GM18858 (cell line): ENCODE results near the gene ZNF85.
"Not testable (repeated sequence)": the region's sequence is repeated elsewhere in the genome, so short reads cannot be mapped to it uniquely, and the experiment has no call there.

Experiments
- ATAC-seq: cut with Tn5 transposase; IDR thresholded peaks from one replicate; pipeline ENCODE4 v1.9.1; 2021; ENCODE audit not compliant: unreplicated experiment

ZNF85 gene

GRCh38 chr19:20923077-20923871 lies at the start of gene ZNF85:
ZNF85 (plus strand) TSS chr19:20923251; CDS start chr19:20923401, 150 bp downstream.
- ATAC-seq = peak; percentile 97

DNA sequence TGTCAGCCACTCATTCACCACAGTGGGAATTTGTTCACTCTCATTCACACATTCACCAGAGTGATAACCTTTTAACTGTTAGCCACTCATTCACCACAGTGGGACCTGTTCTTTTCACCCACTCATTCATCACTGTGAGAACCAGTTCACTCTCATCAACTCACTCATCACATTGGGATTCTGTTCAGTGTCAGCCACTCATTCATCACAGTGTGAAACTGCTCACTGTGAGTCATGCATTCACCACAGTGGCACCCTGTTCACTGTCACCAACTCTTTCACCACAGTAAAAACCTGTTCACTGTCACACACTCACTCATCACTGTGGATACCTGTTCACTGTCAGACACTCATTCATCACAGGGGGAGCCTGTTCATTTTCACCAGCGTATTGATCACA lies 43.5 kb upstream of the ZNF85 start:
- ATAC-seq = no peak

DNA sequence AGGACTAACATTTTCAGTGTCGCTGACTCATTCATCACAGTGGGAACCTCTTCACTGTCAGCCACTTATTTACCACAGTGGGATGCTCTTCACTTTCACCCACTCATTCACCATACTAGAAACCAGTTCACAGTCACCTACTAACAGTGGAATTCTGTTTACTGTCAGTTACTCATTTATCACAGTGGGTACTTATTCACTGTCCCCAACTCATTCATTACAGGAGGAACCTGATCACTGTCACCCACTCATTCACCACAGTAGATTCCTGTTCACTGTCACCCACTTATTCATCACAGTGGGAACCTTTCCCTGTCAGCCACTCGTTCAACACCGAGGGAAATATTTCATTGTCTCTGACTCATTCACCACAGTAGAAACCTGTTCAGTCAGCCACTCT lies 10.1 kb upstream of the ZNF85 start:
- ATAC-seq = no peak

DNA sequence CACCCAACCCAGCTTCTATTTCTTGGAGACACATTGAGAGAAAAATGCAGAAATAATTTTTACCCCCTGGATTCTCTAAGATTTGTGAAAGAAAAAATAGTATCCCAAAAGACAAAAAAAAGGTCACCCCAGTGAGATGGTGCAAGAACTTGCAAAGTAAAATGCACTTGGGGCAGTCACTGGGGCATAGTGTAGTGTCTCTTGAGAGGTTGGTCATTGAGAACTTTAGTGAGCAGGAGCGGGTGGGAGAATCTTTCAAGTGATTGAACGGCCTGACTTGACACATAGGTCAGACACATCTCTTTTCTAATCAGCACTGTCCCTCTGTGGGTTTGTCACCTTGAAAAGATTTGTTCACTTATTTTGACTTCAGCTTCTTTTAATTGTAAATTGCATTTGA lies 2.4 kb downstream of the ZNF85 start:
- no peak for ATAC-seq

GRCh38 chr19:20926796-20927195 lies 3.7 kb downstream of the ZNF85 start:
- no peak for ATAC-seq

- no peak for ATAC-seq
Measured at GRCh38 chr19:20928371-20928770, 5.3 kb downstream of the ZNF85 start.

- ATAC-seq = not testable (repeated sequence)
Measured at GRCh38 chr19:20936322-20936947, 13.4 kb downstream of the ZNF85 start.

DNA sequence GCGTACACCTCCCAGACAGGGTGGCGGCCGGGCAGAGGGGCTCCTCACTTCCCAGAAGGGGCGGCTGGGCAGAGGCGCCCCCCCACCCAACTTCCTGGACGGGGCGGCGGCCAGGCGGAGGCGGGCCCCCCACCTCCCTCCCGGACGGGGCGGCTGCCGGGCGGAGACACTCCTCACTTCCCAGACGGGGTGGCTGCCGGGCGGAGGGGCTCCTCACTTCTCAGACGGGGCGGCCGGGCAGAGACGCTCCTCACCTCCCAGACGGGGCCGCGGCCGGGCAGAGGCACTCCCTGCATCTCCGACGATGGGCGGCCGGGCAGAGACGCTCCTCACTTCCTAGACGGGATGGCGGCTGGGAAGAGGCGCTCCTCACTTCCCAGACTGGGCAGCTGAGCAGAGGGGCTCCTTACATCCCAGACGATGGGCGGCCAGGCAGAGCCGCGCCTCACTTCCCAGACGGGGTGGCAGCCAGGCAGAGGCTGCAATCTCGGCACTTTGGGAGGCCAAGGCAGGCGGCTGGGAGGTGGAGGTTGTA lies 29.6 kb downstream of the ZNF85 start:
- ATAC-seq = not testable (repeated sequence)

DNA sequence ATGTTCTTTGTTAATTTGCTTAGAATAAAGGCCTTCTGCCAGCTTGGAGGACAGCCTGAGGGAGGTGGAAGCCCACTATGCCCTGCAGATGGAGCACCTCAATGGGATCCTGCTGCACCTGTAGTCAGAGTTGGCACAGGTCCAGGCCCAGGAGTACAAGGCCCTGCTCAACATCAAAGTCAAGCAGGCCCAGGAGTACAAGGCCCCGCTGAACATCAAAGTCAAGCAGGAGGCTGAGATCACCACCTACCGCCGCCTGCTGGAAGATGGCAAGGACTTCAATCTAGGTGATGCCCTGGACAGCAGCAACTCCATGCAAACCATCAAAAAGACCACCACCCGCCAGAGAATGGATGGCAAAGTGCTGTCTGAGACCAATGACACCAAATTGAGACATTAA lies 41.7 kb downstream of the ZNF85 start:
- ATAC-seq = no peak

- ATAC-seq = no peak
Measured at GRCh38 chr19:20968092-20968491, 45.0 kb downstream of the ZNF85 start.

- ATAC-seq = no peak
Measured at GRCh38 chr19:20969498-20969897, 46.4 kb downstream of the ZNF85 start.

GRCh38 chr19:20969898-20970297 lies 46.8 kb downstream of the ZNF85 start:
- ATAC-seq = no peak

DNA sequence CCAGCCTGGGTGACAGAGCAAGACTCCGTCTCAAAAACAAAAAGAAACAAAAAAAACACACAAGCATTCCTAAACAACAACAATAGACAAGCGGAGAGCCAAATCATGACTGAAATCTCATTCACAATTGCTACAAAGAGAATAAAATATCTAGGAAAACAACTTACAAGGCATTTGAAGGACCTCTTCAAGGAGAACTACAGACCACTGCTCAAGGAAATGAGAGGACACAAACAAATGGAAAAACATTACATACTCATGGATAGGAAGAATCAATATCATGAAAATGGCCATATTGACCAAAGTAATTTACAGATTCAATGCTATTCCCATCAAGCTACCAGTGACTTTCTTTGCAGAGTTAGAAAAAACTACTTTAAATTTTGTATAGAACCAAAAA lies 69.7 kb downstream of the ZNF85 start:
- ATAC-seq = not testable (repeated sequence)

- peak; percentile 99 for ATAC-seq
Measured at GRCh38 chr19:20999731-21000352, 76.8 kb downstream of the ZNF85 start.
